Measurements from ENCODE around the gene FBXL20. TPM values are rescaled to one million over a fixed set of nuclear protein-coding genes. Genes with fewer than 3 reads are reported as not detected.
A peak's percentile ranks its signal among the peaks of the same experiment; 100 is the strongest.
"Not testable (repeated sequence)": the region's sequence is repeated elsewhere in the genome, so short reads cannot be mapped to it uniquely, and the experiment has no call there.

FBXL20 gene
- total RNA-seq, 1 experiment from 2014 or later = 7.1 TPM

- not testable (repeated sequence) for DNase-seq (ENCODE audit: low read depth)
Measured at GRCh38 chr17:39250076-39250475, 151.3 kb downstream of the FBXL20 start.

- DNase-seq (ENCODE audit: low read depth) = no peak
Measured at GRCh38 chr17:39246274-39246673, 155.2 kb downstream of the FBXL20 start.

- peak; percentile 68 for DNase-seq (ENCODE audit: low read depth)
Measured at GRCh38 chr17:39244600-39245570, 156.5 kb downstream of the FBXL20 start.

GRCh38 chr17:39244016-39244599 is 157.3 kb downstream of the FBXL20 start:
- no peak for DNase-seq (ENCODE audit: low read depth)

GRCh38 chr17:39243155-39243554 is 158.3 kb downstream of the FBXL20 start:
- no peak for DNase-seq (ENCODE audit: low read depth)

GRCh38 chr17:39240631-39241030 is 160.8 kb downstream of the FBXL20 start:
- no peak for DNase-seq (ENCODE audit: low read depth)

GRCh38 chr17:39239640-39240314 is 161.6 kb downstream of the FBXL20 start:
- no peak for DNase-seq (ENCODE audit: low read depth)

- peak; percentile 68 for DNase-seq (ENCODE audit: low read depth)
Measured at GRCh38 chr17:39238311-39238972, 163.0 kb downstream of the FBXL20 start.

GRCh38 chr17:39237586-39237985 is 163.8 kb downstream of the FBXL20 start:
- no peak for DNase-seq (ENCODE audit: low read depth)

GRCh38 chr17:39236981-39237441 is 164.4 kb downstream of the FBXL20 start:
- no peak for DNase-seq (ENCODE audit: low read depth)

- DNase-seq (ENCODE audit: low read depth) = no peak
Measured at GRCh38 chr17:39236450-39236927, 164.9 kb downstream of the FBXL20 start.

- peak; percentile 41 for DNase-seq (ENCODE audit: low read depth)
Measured at GRCh38 chr17:39235555-39236449, 165.6 kb downstream of the FBXL20 start.

- peak; percentile 41 for DNase-seq (ENCODE audit: low read depth)
Measured at GRCh38 chr17:39231591-39232551, 169.6 kb downstream of the FBXL20 start.

- no peak for DNase-seq (ENCODE audit: low read depth)
Measured at GRCh38 chr17:39231091-39231561, 170.3 kb downstream of the FBXL20 start.

- no peak for DNase-seq (ENCODE audit: low read depth)
Measured at GRCh38 chr17:39230361-39230760, 171.1 kb downstream of the FBXL20 start.

- peak; percentile 52 for DNase-seq (ENCODE audit: low read depth)
Measured at GRCh38 chr17:39229274-39229913, 172.0 kb downstream of the FBXL20 start.

GRCh38 chr17:39227364-39227919 is 174.0 kb downstream of the FBXL20 start:
- DNase-seq (ENCODE audit: low read depth) = no peak

- peak; percentile 73 for DNase-seq (ENCODE audit: low read depth)
Measured at GRCh38 chr17:39225959-39226683, 175.3 kb downstream of the FBXL20 start.

All from RPMI7951 (cell line).